ENCODE results near the gene AADACL4. TPM values are rescaled to one million over a fixed set of nuclear protein-coding genes. Genes with fewer than 3 reads are reported as not detected.
"Not testable (repeated sequence)": the region's sequence is repeated elsewhere in the genome, so short reads cannot be mapped to it uniquely, and the experiment has no call there.

The AADACL4 gene
- total RNA-seq, 2 experiments from 2014 or later: not detected

GRCh38 chr1:12696658-12697057 lies 52.8 kb downstream of the AADACL4 start:
- no peak for ATAC-seq (ENCODE audit: low read depth)
- Mint-ChIP-seq H3K4me1 (no peaks in the 10 kb centered on the region), H3K4me3 (no peak overlapping the region), H3K27me3 (peaks cover 21% of the 10 kb centered on the region), H3K9me3 (peaks cover 5% of the 10 kb centered on the region), H3K36me3 (no peaks in the 10 kb centered on the region), H3K27ac (no peak overlapping the region)
- POLR2A ChIA-PET: no interaction called here
- DNase-seq: no peak

GRCh38 chr1:12697397-12697796 lies 53.5 kb downstream of the AADACL4 start:
- Mint-ChIP-seq H3K4me3 (no peak overlapping the region), H3K4me1 (no peaks in the 10 kb centered on the region), H3K27me3 (peaks cover 21% of the 10 kb centered on the region), H3K27ac (no peak overlapping the region), H3K9me3 (peaks cover 5% of the 10 kb centered on the region), H3K36me3 (no peaks in the 10 kb centered on the region)
- no peak for DNase-seq
- ATAC-seq (ENCODE audit: low read depth): no peak
- POLR2A ChIA-PET: no interaction called here

- Mint-ChIP-seq H3K27me3 (peaks cover 20% of the 10 kb centered on the region), H3K27ac (no peak overlapping the region), H3K4me1 (no peaks in the 10 kb centered on the region), H3K4me3 (no peak overlapping the region), H3K9me3 (peaks cover 14% of the 10 kb centered on the region), H3K36me3 (no peaks in the 10 kb centered on the region)
- POLR2A ChIA-PET: no interaction called here
- no peak for ATAC-seq (ENCODE audit: low read depth)
- no peak for DNase-seq
Measured at GRCh38 chr1:12703821-12704451, 60.1 kb downstream of the AADACL4 start.

DNA sequence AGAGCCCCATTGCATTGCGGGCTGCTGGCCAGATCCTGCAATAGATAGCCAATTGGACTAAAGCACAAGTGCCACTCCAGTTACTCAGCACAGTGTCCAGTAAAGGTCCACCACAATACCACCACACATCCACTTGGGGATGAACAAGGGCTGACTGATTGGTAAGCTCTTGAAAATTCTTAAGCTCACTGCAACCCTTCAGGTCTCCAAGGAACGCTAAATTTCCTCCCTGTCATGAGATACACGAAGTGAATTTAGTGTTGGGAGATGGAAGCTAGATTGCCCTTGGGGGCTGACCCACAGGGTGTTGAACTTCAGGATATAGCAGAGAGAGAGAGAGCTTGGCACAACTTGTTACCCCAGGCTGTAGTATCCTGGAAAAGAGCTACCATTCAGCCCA lies 62.2 kb downstream of the AADACL4 start:
- H3K4me3 Mint-ChIP-seq: no peak overlapping the region
- peaks cover 12% of the 10 kb centered on the region for H3K9me3 Mint-ChIP-seq
- no peak for DNase-seq
- H3K36me3 Mint-ChIP-seq: no peaks in the 10 kb centered on the region
- no peak for ATAC-seq (ENCODE audit: low read depth)
- H3K27ac Mint-ChIP-seq: no peak overlapping the region
- POLR2A ChIA-PET: no interaction called here
- H3K27me3 Mint-ChIP-seq: peaks cover 17% of the 10 kb centered on the region
- no peaks in the 10 kb centered on the region for H3K4me1 Mint-ChIP-seq

GRCh38 chr1:12708396-12709090 lies 64.7 kb downstream of the AADACL4 start:
- DNase-seq: no peak
- POLR2A ChIA-PET: no interaction called here
- no peak for ATAC-seq (ENCODE audit: low read depth)
- H3K27me3 Mint-ChIP-seq: peaks cover 26% of the 10 kb centered on the region
- peaks cover 5% of the 10 kb centered on the region for H3K9me3 Mint-ChIP-seq
- H3K4me3 Mint-ChIP-seq: no peak overlapping the region
- no peaks in the 10 kb centered on the region for H3K4me1 Mint-ChIP-seq
- H3K36me3 Mint-ChIP-seq: no peaks in the 10 kb centered on the region
- no peak overlapping the region for H3K27ac Mint-ChIP-seq

DNA sequence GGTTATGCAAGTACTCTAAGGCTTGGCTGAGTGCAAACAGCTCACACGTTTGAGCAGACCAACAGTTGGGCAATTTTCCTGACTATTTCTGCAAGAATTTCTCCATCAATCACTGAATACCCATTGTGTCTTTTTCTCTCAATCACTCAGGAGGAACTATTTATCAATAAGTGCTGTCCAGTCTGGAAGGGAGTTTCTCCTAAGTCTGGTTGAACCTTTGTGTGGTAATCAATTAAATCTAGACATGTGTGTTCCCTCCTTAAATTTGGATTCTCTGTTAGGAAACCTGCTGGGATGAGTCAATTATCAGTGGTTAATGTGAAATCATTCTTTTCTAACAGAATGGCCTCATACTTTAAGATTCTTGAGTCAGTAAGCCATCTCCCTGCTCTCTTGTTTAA lies 65.2 kb downstream of the AADACL4 start:
- no peaks in the 10 kb centered on the region for H3K4me1 Mint-ChIP-seq
- H3K27me3 Mint-ChIP-seq: peaks cover 24% of the 10 kb centered on the region

DNA sequence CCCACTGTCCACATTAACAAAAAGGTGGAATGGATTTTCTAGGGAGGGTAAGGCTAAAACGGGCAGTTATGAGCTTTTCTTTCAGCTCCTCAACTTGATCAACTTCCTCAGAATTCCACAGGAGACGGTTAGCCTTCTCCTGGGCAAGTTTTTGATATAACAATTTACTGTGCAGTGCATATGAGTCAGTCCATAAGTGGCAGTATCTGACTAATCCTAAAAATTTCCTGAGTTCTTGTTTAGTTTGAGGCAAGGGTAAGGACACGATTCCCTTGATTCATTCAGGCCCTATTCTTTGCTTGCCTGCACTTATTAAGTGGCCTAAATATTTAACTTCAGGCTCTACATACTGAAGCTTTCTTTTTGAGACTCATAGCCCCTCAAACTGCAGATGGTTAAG lies 65.8 kb downstream of the AADACL4 start:
- no peaks in the 10 kb centered on the region for H3K36me3 Mint-ChIP-seq
- H3K27me3 Mint-ChIP-seq: peaks cover 22% of the 10 kb centered on the region
- ATAC-seq (ENCODE audit: low read depth): no peak
- peaks cover 1% of the 10 kb centered on the region for H3K9me3 Mint-ChIP-seq
- H3K4me3 Mint-ChIP-seq: no peak overlapping the region
- no peak overlapping the region for H3K27ac Mint-ChIP-seq
- POLR2A ChIA-PET: no interaction called here
- DNase-seq: no peak
- H3K4me1 Mint-ChIP-seq: no peaks in the 10 kb centered on the region

More for the DNA sequence above, 65.2 kb downstream of the AADACL4 start:
- POLR2A ChIA-PET: no interaction called here
- Mint-ChIP-seq H3K4me3 (no peak overlapping the region), H3K27ac (no peak overlapping the region), H3K9me3 (peaks cover 2% of the 10 kb centered on the region), H3K36me3 (no peaks in the 10 kb centered on the region)
- no peak for DNase-seq
- ATAC-seq (ENCODE audit: low read depth): no peak

DNA sequence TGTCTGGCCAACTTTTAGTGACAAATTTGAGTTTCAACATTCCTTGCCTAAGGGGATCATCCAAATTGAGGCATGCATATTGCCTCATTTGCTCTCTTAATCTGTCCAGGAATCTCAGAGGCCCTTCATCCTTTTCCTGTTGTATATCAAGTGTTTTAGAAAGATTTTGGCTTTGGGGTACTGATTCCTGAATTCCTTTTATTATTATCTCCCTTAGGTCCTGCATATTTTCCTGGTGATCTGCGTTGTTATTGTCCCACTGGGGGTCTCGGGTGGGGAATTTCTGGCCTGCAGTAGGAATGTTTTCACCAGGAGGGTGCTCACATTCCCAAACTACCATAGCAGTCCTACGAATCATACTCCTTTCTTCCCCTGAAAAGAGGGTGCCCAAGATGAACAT lies 67.7 kb downstream of the AADACL4 start:
- no peak for ATAC-seq (ENCODE audit: low read depth)
- Mint-ChIP-seq H3K36me3 (no peaks in the 10 kb centered on the region), H3K4me3 (no peak overlapping the region), H3K4me1 (no peaks in the 10 kb centered on the region), H3K27me3 (peaks cover 24% of the 10 kb centered on the region), H3K27ac (no peak overlapping the region), H3K9me3 (no peaks in the 10 kb centered on the region)
- DNase-seq: no peak
- POLR2A ChIA-PET: no interaction called here

- Mint-ChIP-seq H3K36me3 (no peaks in the 10 kb centered on the region), H3K9me3 (no peaks in the 10 kb centered on the region), H3K4me1 (no peaks in the 10 kb centered on the region), H3K27me3 (peaks cover 21% of the 10 kb centered on the region), H3K4me3 (no peak overlapping the region), H3K27ac (no peak overlapping the region)
- POLR2A ChIA-PET: no interaction called here
- ATAC-seq (ENCODE audit: low read depth): no peak
- no peak for DNase-seq
Measured at GRCh38 chr1:12712076-12712475, 68.2 kb downstream of the AADACL4 start.

- H3K9me3 Mint-ChIP-seq: no peaks in the 10 kb centered on the region
- no peaks in the 10 kb centered on the region for H3K36me3 Mint-ChIP-seq
- peaks cover 28% of the 10 kb centered on the region for H3K27me3 Mint-ChIP-seq
- no peak overlapping the region for H3K27ac Mint-ChIP-seq
- H3K4me3 Mint-ChIP-seq: no peak overlapping the region
- DNase-seq (no peak), ATAC-seq (ENCODE audit: low read depth) (no peak)
- H3K4me1 Mint-ChIP-seq: no peaks in the 10 kb centered on the region
- POLR2A ChIA-PET: no interaction called here
Measured at GRCh38 chr1:12712929-12713328, 69.0 kb downstream of the AADACL4 start.

GRCh38 chr1:12713651-12714050 lies 69.8 kb downstream of the AADACL4 start:
- H3K4me1 Mint-ChIP-seq; DNase-seq; POLR2A ChIA-PET; H3K9me3 Mint-ChIP-seq; H3K4me3 Mint-ChIP-seq; ATAC-seq (ENCODE audit: low read depth); H3K36me3 Mint-ChIP-seq; H3K27ac Mint-ChIP-seq: not testable (repeated sequence)
- peaks cover 28% of the 10 kb centered on the region for H3K27me3 Mint-ChIP-seq

DNA sequence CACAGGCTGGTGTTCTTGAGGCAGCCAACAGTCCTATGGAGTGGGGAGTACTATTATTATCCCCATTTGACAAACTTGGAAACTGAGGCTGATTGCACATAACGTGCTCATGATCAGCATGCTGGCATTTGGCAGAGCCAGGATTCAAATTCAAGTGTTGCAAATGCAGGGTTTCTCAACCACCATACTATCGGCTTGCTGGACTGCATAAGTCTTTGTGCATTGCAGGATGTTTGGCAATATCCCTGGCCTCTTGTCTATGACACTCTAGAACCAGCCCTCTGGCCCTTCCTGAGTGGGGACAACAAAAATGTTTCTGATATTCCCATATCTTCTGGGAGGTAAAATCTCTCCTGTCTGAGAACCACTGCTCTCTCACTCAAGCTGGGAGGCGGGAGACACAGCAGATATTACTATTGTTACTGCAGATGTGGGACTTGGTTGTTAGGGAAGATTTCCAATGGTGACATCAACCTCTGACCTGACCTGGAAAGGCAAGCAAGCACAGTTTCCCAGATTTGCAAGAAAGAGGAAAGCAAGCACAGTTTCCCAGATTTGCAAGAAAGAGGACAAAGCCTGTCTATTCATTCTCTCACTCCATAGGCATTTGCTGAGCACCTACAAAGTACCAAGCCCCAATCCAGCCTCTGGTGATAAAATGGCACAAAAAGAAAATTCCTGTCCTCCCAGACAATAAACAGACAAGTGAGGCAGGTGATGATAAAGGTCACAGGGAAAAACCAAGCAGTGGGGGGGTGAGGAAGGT lies 71.0 kb downstream of the AADACL4 start:
- H3K27me3 Mint-ChIP-seq: peaks cover 32% of the 10 kb centered on the region
- no peaks in the 10 kb centered on the region for H3K4me1 Mint-ChIP-seq
- H3K27ac Mint-ChIP-seq: no peak overlapping the region
- POLR2A ChIA-PET: no interaction called here
- no peak overlapping the region for H3K4me3 Mint-ChIP-seq
- H3K36me3 Mint-ChIP-seq: no peaks in the 10 kb centered on the region
- DNase-seq (no peak), ATAC-seq (ENCODE audit: low read depth) (no peak)
- H3K9me3 Mint-ChIP-seq: no peaks in the 10 kb centered on the region

- no peaks in the 10 kb centered on the region for H3K4me1 Mint-ChIP-seq
- H3K27ac Mint-ChIP-seq: no peak within 1 kb of the TSS
- H3K36me3 Mint-ChIP-seq: no peaks in the 10 kb centered on the region
- DNase-seq (no peak), ATAC-seq (ENCODE audit: low read depth) (no peak)
- POLR2A ChIA-PET: no interaction called here
- no peak within 1 kb of the TSS for H3K4me3 Mint-ChIP-seq
- peaks cover 27% of the 10 kb centered on the region for H3K27me3 Mint-ChIP-seq
- no peaks in the 10 kb centered on the region for H3K9me3 Mint-ChIP-seq
Measured at GRCh38 chr1:12715896-12716437, 72.1 kb downstream of the AADACL4 start, which contains the start of gene AADACL3. Gene AADACL3 (plus strand): TSS chr1:12716110. CDS start chr1:12716177, 67 bp downstream.
